Glomerular visceral epithelial cell (primary cell): ENCODE results near the gene C6orf89.
A peak's percentile ranks its signal among the peaks of the same experiment; 100 is the strongest.
"Not testable (repeated sequence)": the region's sequence is repeated elsewhere in the genome, so short reads cannot be mapped to it uniquely, and the experiment has no call there.

ENCODE experiments used
- DNase-seq: peaks from one replicate; pipeline ENCODE4 v3.0.0-alpha.2; 2016; ENCODE audit errors: extremely low spot score

Gene C6orf89

GRCh38 chr6:36888115-36888643 is 2.4 kb downstream of the C6orf89 start:
- no peak for DNase-seq

GRCh38 chr6:36888654-36889481 is 3.1 kb downstream of the C6orf89 start:
- DNase-seq: no peak

GRCh38 chr6:36890112-36890663 is 4.4 kb downstream of the C6orf89 start:
- DNase-seq: no peak

GRCh38 chr6:36891153-36891552 is 5.4 kb downstream of the C6orf89 start:
- not testable (repeated sequence) for DNase-seq

GRCh38 chr6:36893976-36894932 is 8.5 kb downstream of the C6orf89 start:
- DNase-seq: no peak

GRCh38 chr6:36897609-36898008 is 11.9 kb downstream of the C6orf89 start:
- peak; percentile 7 for DNase-seq

- no peak for DNase-seq
These were observed 18.4 kb downstream of the C6orf89 start for GRCh38 chr6:36904114-36904513.

- DNase-seq: no peak
These were observed 19.2 kb downstream of the C6orf89 start for GRCh38 chr6:36904851-36905393.

- DNase-seq: no peak
These were observed 21.0 kb downstream of the C6orf89 start for GRCh38 chr6:36906539-36907325.

- DNase-seq: peak; percentile 59
These were observed 22.0 kb downstream of the C6orf89 start for GRCh38 chr6:36907781-36908180.

- DNase-seq: no peak
These were observed 23.0 kb downstream of the C6orf89 start for GRCh38 chr6:36908747-36909146.

GRCh38 chr6:36912030-36912454 is 26.3 kb downstream of the C6orf89 start:
- no peak for DNase-seq

- DNase-seq: peak; percentile 81
These were observed 26.8 kb downstream of the C6orf89 start for GRCh38 chr6:36912586-36912985.

- no peak for DNase-seq
These were observed 27.3 kb downstream of the C6orf89 start for GRCh38 chr6:36913082-36913481.

- DNase-seq: peak; percentile 58
These were observed 28.6 kb downstream of the C6orf89 start for GRCh38 chr6:36914227-36914794.

GRCh38 chr6:36915599-36915998 is 29.8 kb downstream of the C6orf89 start:
- no peak for DNase-seq

GRCh38 chr6:36916126-36916525 is 30.4 kb downstream of the C6orf89 start:
- no peak for DNase-seq

GRCh38 chr6:36917541-36918193 is 31.9 kb downstream of the C6orf89 start:
- DNase-seq: no peak

- DNase-seq: no peak
These were observed 34.3 kb downstream of the C6orf89 start for GRCh38 chr6:36920049-36920448.

GRCh38 chr6:36920546-36920945 is 34.8 kb downstream of the C6orf89 start:
- DNase-seq: no peak
